GM10847 (cell line): ENCODE results near the gene TNFRSF8.

Experiments
- POLR2A ChIP-seq: IDR thresholded peaks from 2 replicates; pipeline ENCODE4 v1.6.1; 2011; ENCODE audit not compliant: insufficient read length; ENCODE audit errors: extremely low read depth

The TNFRSF8 gene

GRCh38 chr1:12173631-12174121 is 110.6 kb downstream of the TNFRSF8 start:
- TF ChIP-seq POLR2A = no peak

- TF ChIP-seq POLR2A = no peak
Measured at GRCh38 chr1:12174924-12175810, 112.1 kb downstream of the TNFRSF8 start.

GRCh38 chr1:12176298-12177118 is 113.4 kb downstream of the TNFRSF8 start:
- no peak for TF ChIP-seq POLR2A

GRCh38 chr1:12177156-12177998 is 114.3 kb downstream of the TNFRSF8 start:
- TF ChIP-seq POLR2A = no peak

- no peak for TF ChIP-seq POLR2A
Measured at GRCh38 chr1:12177999-12178441, 114.9 kb downstream of the TNFRSF8 start.

GRCh38 chr1:12178511-12178910 is 115.4 kb downstream of the TNFRSF8 start:
- TF ChIP-seq POLR2A = no peak

- TF ChIP-seq POLR2A = no peak
Measured at GRCh38 chr1:12179111-12179519, 116.0 kb downstream of the TNFRSF8 start.

- no peak for TF ChIP-seq POLR2A
Measured at GRCh38 chr1:12179676-12180075, 116.6 kb downstream of the TNFRSF8 start.

GRCh38 chr1:12180315-12180714 is 117.2 kb downstream of the TNFRSF8 start:
- no peak for TF ChIP-seq POLR2A

- TF ChIP-seq POLR2A = no peak
Measured at GRCh38 chr1:12180903-12181302, 117.8 kb downstream of the TNFRSF8 start.

GRCh38 chr1:12181568-12181967 is 118.5 kb downstream of the TNFRSF8 start:
- TF ChIP-seq POLR2A = no peak

GRCh38 chr1:12182410-12182984 is 119.4 kb downstream of the TNFRSF8 start:
- TF ChIP-seq POLR2A = no peak

- TF ChIP-seq POLR2A = no peak
Measured at GRCh38 chr1:12183095-12183794, 120.1 kb downstream of the TNFRSF8 start.
